DMS53 (cell line): ENCODE data around the gene GNB1.
"Not testable (repeated sequence)": the region's sequence is repeated elsewhere in the genome, so short reads cannot be mapped to it uniquely, and the experiment has no call there.

Experiments
- DNase-seq: peaks from one replicate; lab custom pipeline; 2025; lab: John Stamatoyannopoulos, UW

The GNB1 gene

GRCh38 chr1:1858382-1859086 is 32.4 kb downstream of the GNB1 start:
- peak; percentile 48 for DNase-seq

GRCh38 chr1:1857096-1857703 is 33.7 kb downstream of the GNB1 start:
- DNase-seq = no peak

- DNase-seq = not testable (repeated sequence)
These were observed 34.7 kb downstream of the GNB1 start for GRCh38 chr1:1856161-1856560.

GRCh38 chr1:1853593-1854257 is 37.2 kb downstream of the GNB1 start:
- DNase-seq = no peak

GRCh38 chr1:1852619-1853414 is 38.1 kb downstream of the GNB1 start:
- DNase-seq = no peak

GRCh38 chr1:1847890-1848289 is 43.0 kb downstream of the GNB1 start:
- no peak for DNase-seq

- no peak for DNase-seq
These were observed 43.6 kb downstream of the GNB1 start for GRCh38 chr1:1847061-1847850.

GRCh38 chr1:1846386-1846918 is 44.4 kb downstream of the GNB1 start:
- DNase-seq = no peak

- DNase-seq = no peak
These were observed 48.3 kb downstream of the GNB1 start for GRCh38 chr1:1842360-1843146.

GRCh38 chr1:1841575-1841995 is 49.3 kb downstream of the GNB1 start:
- no peak for DNase-seq

- no peak for DNase-seq
These were observed 51.4 kb downstream of the GNB1 start for GRCh38 chr1:1839311-1839965.

GRCh38 chr1:1836119-1836518 is 54.8 kb downstream of the GNB1 start:
- DNase-seq = no peak

- no peak for DNase-seq
These were observed 55.3 kb downstream of the GNB1 start for GRCh38 chr1:1835546-1835945.

- peak; percentile 31 for DNase-seq
These were observed 57.0 kb downstream of the GNB1 start for GRCh38 chr1:1833916-1834325.

- no peak for DNase-seq
These were observed 57.4 kb downstream of the GNB1 start for GRCh38 chr1:1833456-1833855.

GRCh38 chr1:1832820-1833219 is 58.1 kb downstream of the GNB1 start:
- no peak for DNase-seq

GRCh38 chr1:1832166-1832565 is 58.7 kb downstream of the GNB1 start:
- no peak for DNase-seq

- DNase-seq = no peak
These were observed 63.6 kb downstream of the GNB1 start for GRCh38 chr1:1827089-1827848.

- no peak for DNase-seq
These were observed 64.4 kb downstream of the GNB1 start for GRCh38 chr1:1826356-1827088.
